Left renal cortex interstitium (tissue), 4 donors: ENCODE measurements around the gene ERVH48-1. TPM values are rescaled to one million over a fixed set of nuclear protein-coding genes. Genes with fewer than 3 reads are reported as not detected.
A peak's percentile ranks its signal among the peaks of the same experiment; 100 is the strongest.
"Not testable (repeated sequence)": the region's sequence is repeated elsewhere in the genome, so short reads cannot be mapped to it uniquely, and the experiment has no call there.

Source experiments
- DNase-seq, 4 donors: peaks; one replicate each; pipeline ENCODE4 v3.0.0-alpha.2; 2013; ENCODE audit warnings: low read depth in 4 of 4, low spot score in 2 of 4, missing footprints in 1 of 4
- polyA plus RNA-seq, 4 donors: library from polyadenylated mRNA; unstranded; fragments of 120-200 nt; gene quantifications; one replicate each; pipeline ENCODE4 v1.2.1, GENCODE V29; 2013; ENCODE audit not compliant: insufficient read length in 4 of 4

ERVH48-1 gene
- polyA plus RNA-seq, 4 donors: 0.13 to 1.8 (median 0.98) TPM

GRCh38 chr21:42939582-42940413, 14.4 kb upstream of the ERVH48-1 start:
- DNase-seq: peak; percentile 53 to 69 (median 58)

- DNase-seq: not testable (repeated sequence)
Measured at GRCh38 chr21:42938606-42938995, 13.2 kb upstream of the ERVH48-1 start.

- no peak for DNase-seq
Measured at GRCh38 chr21:42937960-42938605, 12.7 kb upstream of the ERVH48-1 start.

GRCh38 chr21:42937034-42937940, 11.9 kb upstream of the ERVH48-1 start:
- not testable (repeated sequence) for DNase-seq

GRCh38 chr21:42936360-42936759, 10.9 kb upstream of the ERVH48-1 start:
- DNase-seq: not testable (repeated sequence)

- not testable (repeated sequence) for DNase-seq
Measured at GRCh38 chr21:42933973-42934372, 8.5 kb upstream of the ERVH48-1 start.

- DNase-seq: not testable (repeated sequence)
Measured at GRCh38 chr21:42933137-42933970, 7.9 kb upstream of the ERVH48-1 start.

GRCh38 chr21:42932378-42933136, 7.1 kb upstream of the ERVH48-1 start:
- not testable (repeated sequence) for DNase-seq

- DNase-seq: no peak
Measured at GRCh38 chr21:42931560-42932235, 6.3 kb upstream of the ERVH48-1 start.

- no peak for DNase-seq
Measured at GRCh38 chr21:42929969-42930368, 4.5 kb upstream of the ERVH48-1 start.

- DNase-seq: not testable (repeated sequence)
Measured at GRCh38 chr21:42927474-42928200, 2.2 kb upstream of the ERVH48-1 start.

- no peak for DNase-seq
Measured at GRCh38 chr21:42924433-42924751, 1.0 kb downstream of the ERVH48-1 start.

- peak; percentile 48 to 82 (median 66) for DNase-seq
Measured at GRCh38 chr21:42923553-42924432, 1.6 kb downstream of the ERVH48-1 start.

- DNase-seq: no peak
Measured at GRCh38 chr21:42922918-42923317, 2.5 kb downstream of the ERVH48-1 start.

- DNase-seq: no peak
Measured at GRCh38 chr21:42921927-42922326, 3.5 kb downstream of the ERVH48-1 start.

- DNase-seq: no peak
Measured at GRCh38 chr21:42918291-42918690, 7.1 kb downstream of the ERVH48-1 start.

GRCh38 chr21:42913476-42913875, 12.0 kb downstream of the ERVH48-1 start:
- DNase-seq: no peak
